PC-3 (cell line): ENCODE data around the gene AP1B1. TPM values are rescaled to one million over a fixed set of nuclear protein-coding genes. Genes with fewer than 3 reads are reported as not detected.
"Not testable (repeated sequence)": the region's sequence is repeated elsewhere in the genome, so short reads cannot be mapped to it uniquely, and the experiment has no call there.

ENCODE experiments used
- ATAC-seq: fragments of 200-7000 bp; cut with Tn5 transposase; 2 replicates; pipeline ENCODE4 v1.9.1; 2020; ENCODE audit warnings: mild to moderate bottlenecking, moderate library complexity
- BruUV-seq: library from RNA; stranded (reverse); fragments of 400-500 nt; replicated peaks from 2 replicates; lab custom pipeline; 2021; lab: Mats Ljungman, UMichigan
- CTCF ChIA-PET: fragments of 300-600 bp; sonication (Branson Sonifier 250); formaldehyde crosslinking; loops from one replicate; lab custom pipeline; 2022; ENCODE audit warnings: antibody characterized with exemption; lab: Charles Lee
- POLR2A ChIA-PET: fragments of 300-600 bp; sonication (Branson Sonifier 250); formaldehyde crosslinking; loops from one replicate; lab custom pipeline; 2022; ENCODE audit warnings: antibody characterized with exemption; ENCODE audit not compliant: unreplicated experiment; lab: Charles Lee
- DNase-seq: peaks from one replicate; pipeline ENCODE4 v3.0.0-alpha.2; 2015
- H2AFZ ChIP-seq: fragments of 300-600 bp; sonication (generic); 2 replicates; pipeline ENCODE4 v1.6.0; 2016; ENCODE audit warnings: antibody characterized with exemption, low read length
- H3F3A ChIP-seq: fragments of 300-600 bp; sonication (generic); one replicate; pipeline ENCODE4 v1.6.0; 2017; ENCODE audit warnings: antibody characterized with exemption, low read length, control low read depth, mild to moderate bottlenecking; ENCODE audit not compliant: unreplicated experiment
- H3K27ac ChIP-seq: fragments of 300-600 bp; sonication (generic); 2 replicates; pipeline ENCODE4 v1.5.1; 2016; ENCODE audit warnings: mild to moderate bottlenecking, low read length
- H3K27me3 ChIP-seq: fragments of 300-600 bp; sonication (generic); 2 replicates; pipeline ENCODE4 v1.6.1; 2016; ENCODE audit warnings: low read length, mixed read lengths
- H3K36me3 ChIP-seq: fragments of 300-600 bp; sonication (generic); 2 replicates; pipeline ENCODE4 v1.6.1; 2016; ENCODE audit warnings: low read depth, mixed run types, low read length, mixed read lengths
- H3K4me1 ChIP-seq: fragments of 300-600 bp; sonication (generic); 2 replicates; pipeline ENCODE4 v1.5.1; 2016; ENCODE audit warnings: low read length; ENCODE audit not compliant: insufficient read depth
- H3K4me2 ChIP-seq: fragments of 300-600 bp; sonication (generic); 2 replicates; pipeline ENCODE4 v1.6.0; 2016; ENCODE audit warnings: low read length
- H3K4me3 ChIP-seq: fragments of 300-600 bp; sonication (generic); 2 replicates; pipeline ENCODE4 v1.5.1; 2016; ENCODE audit warnings: mild to moderate bottlenecking, low read length, mixed read lengths
- H3K79me2 ChIP-seq: fragments of 300-600 bp; sonication (generic); 2 replicates; pipeline ENCODE4 v1.6.1; 2017; ENCODE audit warnings: low read length, mixed read lengths
- H3K9ac ChIP-seq: fragments of 300-600 bp; sonication (generic); 2 replicates; pipeline ENCODE4 v1.6.0; 2016; ENCODE audit warnings: mild to moderate bottlenecking, low read length
- H3K9me2 ChIP-seq: fragments of 300-600 bp; sonication (generic); replicated peaks from 2 replicates; pipeline ENCODE4 v1.6.1; 2016; ENCODE audit warnings: mixed run types, low read length, mixed read lengths
- H3K9me3 ChIP-seq: fragments of 300-600 bp; sonication (generic); 2 replicates; pipeline ENCODE4 v1.6.1; 2016; ENCODE audit warnings: low read length, mixed read lengths
- H4K20me1 ChIP-seq: fragments of 300-600 bp; sonication (generic); 2 replicates; pipeline ENCODE4 v1.6.1; 2016; ENCODE audit warnings: low read length, mixed read lengths
- CTCF ChIP-seq: fragments of 300-600 bp; sonication (generic); conservative IDR thresholded peaks from 2 replicates; pipeline ENCODE4 v1.5.1; 2017; ENCODE audit warnings: antibody characterized with exemption, low read depth, mild to moderate bottlenecking, low read length
- EZH2 ChIP-seq: fragments of 300-600 bp; sonication (generic); IDR thresholded peaks from one replicate; pipeline ENCODE4 v1.6.1; 2017; ENCODE audit warnings: antibody characterized with exemption, mild to moderate bottlenecking, low read length; ENCODE audit not compliant: unreplicated experiment
- EZH2phosphoT487 ChIP-seq: fragments of 300-600 bp; sonication (generic); IDR thresholded peaks from 2 replicates; pipeline ENCODE4 v1.6.1; 2018; ENCODE audit warnings: mild to moderate bottlenecking, antibody characterized with exemption, low read length, borderline replicate concordance
- intact Hi-C: fragments of 100-400 bp; cut with micrococcal nuclease; formaldehyde crosslinking; loops from 2 replicates; pipeline ENCODE4 v1.9.0; 2023
- total RNA-seq: library from RNA; depleted of rRNA; stranded (reverse); fragments of >200 nt; gene quantifications from 2 replicates; pipeline ENCODE4 v1.2.3, GENCODE V29; 2014

AP1B1 gene
- total RNA-seq, 1 experiment from 2014 or later = 81.2 TPM

GRCh38 chr22:29370537-29370936 is 17.8 kb downstream of the AP1B1 start:
- Histone ChIP-seq H3K9ac (no peak overlapping the region), H3K36me3 (no peaks in the 10 kb centered on the region), H3K27ac (no peak overlapping the region), H3K4me2 (no peak overlapping the region), H3K4me3 (no peak overlapping the region), H3K79me2 (peaks cover 38% of the 10 kb centered on the region), H4K20me1 (no peaks in the 10 kb centered on the region), H3K27me3 (no peaks in the 10 kb centered on the region), H3K9me2 (no peaks in the 10 kb centered on the region), H3F3A (no peaks in the 10 kb centered on the region), H3K9me3 (no peaks in the 10 kb centered on the region), H3K4me1 (no peaks in the 10 kb centered on the region), H2AFZ (no peak overlapping the region)
- no peak for ATAC-seq
- intact Hi-C loops = no loop called here
- ChIA-PET POLR2A (interaction anchor here (0.6 to 0.9 kb wide), 2 partner anchors 104 to 820 kb away, joined by 4 to 5 read pairs; no protein-coding TSS in a partner anchor), CTCF (no interaction called here)
- BruUV-seq = no TSS peak
- TF ChIP-seq EZH2 (no peak), EZH2phosphoT487 (no peak), CTCF (no peak)
- DNase-seq = no peak

- no peak overlapping the region for H3K27ac ChIP-seq
- no peak overlapping the region for H2AFZ ChIP-seq
- no peak overlapping the region for H3K9ac ChIP-seq
- no peaks in the 10 kb centered on the region for H3K27me3 ChIP-seq
- H3K79me2 ChIP-seq = peaks cover 27% of the 10 kb centered on the region
- H3K4me1 ChIP-seq = no peaks in the 10 kb centered on the region
- no peak overlapping the region for H3K4me3 ChIP-seq
- POLR2A ChIA-PET = interaction anchor here (0.9 kb wide), 1 partner anchor 103 kb away, joined by 4 read pairs; no protein-coding TSS in a partner anchor
- TF ChIP-seq EZH2phosphoT487 = no peak
- TF ChIP-seq CTCF = no peak
- no peak for TF ChIP-seq EZH2
- no peaks in the 10 kb centered on the region for H3F3A ChIP-seq
- BruUV-seq = no TSS peak
- ATAC-seq (no peak), DNase-seq (no peak)
- H3K9me3 ChIP-seq = no peaks in the 10 kb centered on the region
- H4K20me1 ChIP-seq = no peaks in the 10 kb centered on the region
- intact Hi-C loops = no loop called here
- no peaks in the 10 kb centered on the region for H3K9me2 ChIP-seq
- CTCF ChIA-PET = no interaction called here
- H3K4me2 ChIP-seq = no peak overlapping the region
- no peaks in the 10 kb centered on the region for H3K36me3 ChIP-seq
These were observed 18.9 kb downstream of the AP1B1 start for GRCh38 chr22:29369460-29369859.

- Histone ChIP-seq H3K4me2 (no peak overlapping the region), H3F3A (no peaks in the 10 kb centered on the region), H3K4me3 (no peak overlapping the region), H3K9ac (no peak overlapping the region), H3K36me3 (peaks cover 12% of the 10 kb centered on the region), H3K9me2 (no peaks in the 10 kb centered on the region), H4K20me1 (no peaks in the 10 kb centered on the region), H3K9me3 (no peaks in the 10 kb centered on the region), H2AFZ (no peak overlapping the region), H3K27ac (no peak overlapping the region), H3K79me2 (no peaks in the 10 kb centered on the region), H3K27me3 (no peaks in the 10 kb centered on the region), H3K4me1 (no peaks in the 10 kb centered on the region)
- POLR2A ChIA-PET = interaction anchor here (0.7 kb wide), 1 partner anchor 48 kb away, joined by 4 read pairs; no protein-coding TSS in a partner anchor
- ATAC-seq (peak; percentile 87), DNase-seq (peak; percentile 51)
- BruUV-seq = no TSS peak
- no peak for TF ChIP-seq EZH2
- TF ChIP-seq EZH2phosphoT487 = no peak
- TF ChIP-seq CTCF = peak; percentile 74
- CTCF ChIA-PET = interaction anchor here (0.6 kb wide), 1 partner anchor 39 kb away, joined by 4 read pairs; no protein-coding TSS in a partner anchor
- intact Hi-C loops = no loop called here
These were observed 28.9 kb downstream of the AP1B1 start for GRCh38 chr22:29359469-29359868.

- H3K4me2 ChIP-seq, H3K4me1 ChIP-seq, H3K9ac ChIP-seq, BruUV-seq, H2AFZ ChIP-seq, ATAC-seq, H3F3A ChIP-seq, H4K20me1 ChIP-seq, POLR2A ChIA-PET, H3K9me2 ChIP-seq, DNase-seq, H3K27me3 ChIP-seq, intact Hi-C loops, H3K4me3 ChIP-seq, H3K9me3 ChIP-seq, H3K27ac ChIP-seq, H3K79me2 ChIP-seq: not testable (repeated sequence)
- peaks cover 12% of the 10 kb centered on the region for H3K36me3 ChIP-seq
- CTCF ChIA-PET = interaction anchor here (0.6 kb wide), 1 partner anchor 55 kb away, joined by 5 read pairs; no protein-coding TSS in a partner anchor
These were observed 31.0 kb downstream of the AP1B1 start for GRCh38 chr22:29357193-29357890.
